ENCODE results near the gene TCF15.
A peak's percentile ranks its signal among the peaks of the same experiment; 100 is the strongest.

The TCF15 gene

DNA sequence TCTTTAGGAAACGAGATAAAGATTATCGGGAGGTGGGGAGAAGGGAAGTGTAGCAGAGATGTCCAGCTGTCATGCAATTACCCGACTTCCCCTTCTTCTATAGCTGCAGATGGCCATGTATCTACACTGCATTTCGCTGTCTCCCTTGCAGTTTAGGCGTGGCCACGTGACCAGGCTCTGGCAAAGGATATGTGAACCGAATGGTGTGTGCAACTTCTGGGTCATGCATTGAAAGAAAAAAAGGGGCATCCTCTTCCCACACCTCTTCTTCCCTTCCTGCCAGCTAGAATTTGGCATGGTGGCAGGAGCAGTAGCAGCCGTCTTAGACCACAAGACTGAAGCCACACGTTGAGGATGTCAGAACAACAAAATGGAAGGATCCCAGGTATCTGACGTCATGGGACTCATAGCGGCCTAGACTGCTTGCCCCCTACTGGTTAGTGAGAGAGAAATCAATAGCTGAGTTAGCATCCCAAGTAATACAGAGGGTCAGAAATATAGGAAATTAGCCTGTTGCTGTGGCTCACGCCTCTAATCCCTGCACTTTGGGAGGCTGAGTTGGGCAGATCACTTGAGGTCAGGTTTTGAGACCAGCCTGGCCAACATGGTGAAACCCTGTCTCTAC lies 32.8 kb downstream of the TCF15 start:
- no peak for TF ChIP-seq JUND (IDR thresholded peaks at IDR 0.05; ENCODE audit: low read depth)
- in situ Hi-C loops (cut with HindIII; ENCODE audit: low pct_unique_long_range_greater_than_20kb, low sequenced_read_pairs): no loop called here
- peak in 1 of 2 experiments; percentile 39 for DNase-seq (ENCODE audit: low read depth in 1 of 2, low spot score in 1 of 2)

DNA sequence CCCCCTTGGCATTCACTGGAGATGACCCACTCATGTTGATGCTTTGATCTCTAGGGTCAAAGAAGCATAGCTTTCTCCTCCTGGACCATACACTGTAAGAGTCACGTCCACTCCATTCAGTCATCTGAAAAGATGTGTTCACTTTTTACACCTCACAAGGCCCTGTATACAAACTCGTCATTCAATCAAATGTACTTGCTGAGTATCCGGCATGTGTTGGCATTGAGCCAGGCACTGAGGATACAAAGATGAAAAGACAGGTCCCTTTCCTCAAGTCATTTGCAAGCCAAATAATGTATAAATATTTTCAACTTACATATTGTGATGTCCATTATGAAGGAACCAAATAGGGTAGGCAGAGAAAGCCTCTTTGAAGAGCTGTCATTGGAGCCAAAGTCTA lies 34.0 kb downstream of the TCF15 start:
- in situ Hi-C loops (cut with HindIII; ENCODE audit: low pct_unique_long_range_greater_than_20kb, low sequenced_read_pairs): no loop called here
- no peak for TF ChIP-seq JUND (IDR thresholded peaks at IDR 0.05; ENCODE audit: low read depth)
- DNase-seq (ENCODE audit: low read depth in 1 of 2, low spot score in 1 of 2): no peak

DNA sequence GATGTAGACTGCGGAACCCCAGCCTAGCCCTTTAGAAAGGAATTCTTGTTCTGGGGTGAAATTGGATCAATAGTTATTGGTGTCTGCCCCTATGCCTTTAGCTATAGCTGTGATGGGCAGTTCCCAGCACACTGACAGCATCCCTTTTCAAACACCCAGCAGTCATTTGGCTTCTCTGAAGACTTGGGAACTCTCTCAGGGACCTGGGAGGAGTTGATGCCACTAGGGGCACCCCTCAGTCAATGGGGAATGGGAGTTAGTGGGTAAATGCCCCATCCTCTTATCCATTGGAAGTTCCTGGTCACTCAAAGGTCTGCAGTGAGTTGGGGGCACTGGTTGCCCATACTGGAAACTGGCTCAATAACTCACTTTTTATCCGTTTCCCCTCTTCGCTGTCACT lies 34.9 kb downstream of the TCF15 start:
- TF ChIP-seq JUND (IDR thresholded peaks at IDR 0.05; ENCODE audit: low read depth): no peak
- in situ Hi-C loops (cut with HindIII; ENCODE audit: low pct_unique_long_range_greater_than_20kb, low sequenced_read_pairs): no loop called here
- no peak for DNase-seq (ENCODE audit: low read depth in 1 of 2, low spot score in 1 of 2)

DNA sequence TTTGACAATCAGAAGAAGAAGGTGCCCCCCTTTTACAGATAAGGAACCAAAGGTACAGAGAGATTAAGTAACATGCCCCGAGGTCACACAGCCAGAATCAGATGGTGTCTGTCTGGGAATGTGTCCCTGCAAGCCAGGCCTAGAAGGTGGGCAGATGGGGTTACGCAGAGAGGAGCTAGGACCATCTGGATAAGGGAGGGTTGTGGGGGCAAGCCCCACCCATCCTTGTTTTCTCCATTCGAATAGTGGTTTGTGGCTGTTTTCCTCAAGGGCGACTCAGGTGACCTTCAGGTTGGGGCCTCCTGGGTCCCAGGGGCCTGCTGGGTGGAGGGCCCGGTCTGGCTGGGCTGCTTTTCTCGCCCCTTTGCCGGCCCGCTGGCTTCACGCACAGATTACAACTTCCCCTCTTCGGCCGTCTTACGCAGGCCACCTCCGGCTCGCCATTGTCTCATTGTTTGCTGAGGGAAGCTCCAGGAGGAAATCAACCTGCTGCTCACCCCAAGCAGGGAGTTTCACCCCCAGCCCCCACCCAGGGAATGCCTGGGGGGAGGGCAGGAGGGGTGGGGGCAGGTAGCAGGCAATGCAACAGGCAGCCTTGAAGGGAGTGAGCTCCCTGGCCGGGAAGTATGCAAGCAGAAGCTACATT lies 35.7 kb downstream of the TCF15 start:
- DNase-seq (ENCODE audit: low read depth in 1 of 2, low spot score in 1 of 2): no peak
- TF ChIP-seq JUND (IDR thresholded peaks at IDR 0.05; ENCODE audit: low read depth): no peak
- in situ Hi-C loops (cut with HindIII; ENCODE audit: low pct_unique_long_range_greater_than_20kb, low sequenced_read_pairs): no loop called here

DNA sequence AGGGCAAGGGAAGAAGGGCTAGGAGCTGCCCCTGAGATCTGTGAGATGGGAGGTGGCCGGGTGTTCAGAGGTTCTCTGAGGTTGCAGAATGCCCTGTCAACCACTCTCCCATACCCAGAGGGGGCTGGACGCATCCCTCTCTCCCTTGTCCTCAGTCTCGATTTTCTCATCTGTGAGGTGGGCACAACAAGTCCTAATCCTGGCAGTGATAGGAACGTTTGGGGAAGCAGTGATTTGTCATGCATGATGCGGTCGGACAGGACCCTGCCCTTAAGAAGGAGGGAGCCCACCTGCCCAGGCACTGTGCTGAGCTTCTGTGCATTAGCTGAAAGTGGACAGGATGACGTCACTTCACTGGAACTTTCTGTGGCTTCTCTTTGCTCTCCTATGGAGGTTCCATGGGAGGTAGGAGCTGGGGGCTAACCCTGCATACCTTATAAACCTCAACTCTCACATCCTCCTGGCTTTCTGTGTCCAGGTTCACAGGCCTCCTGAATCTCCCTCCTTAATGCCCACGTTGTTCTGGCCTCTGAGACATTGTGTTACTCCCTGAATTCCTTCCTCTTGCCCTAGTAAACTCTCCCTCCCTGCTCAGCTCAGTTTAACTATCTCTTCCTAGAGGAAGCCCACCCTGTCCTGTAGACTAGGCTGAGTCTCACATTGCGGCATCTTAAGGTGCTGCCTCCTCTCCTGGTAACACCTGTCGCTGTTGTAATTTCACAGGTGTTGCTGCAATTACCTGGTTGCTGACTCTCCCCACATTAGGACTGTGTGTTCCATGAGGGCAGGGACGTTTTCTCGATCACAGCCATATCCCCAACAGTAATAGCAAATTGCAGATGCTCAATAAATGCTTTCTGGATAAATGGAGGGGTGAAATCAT lies 36.5 kb downstream of the TCF15 start:
- DNase-seq (ENCODE audit: low read depth in 1 of 2, low spot score in 1 of 2): no peak
- in situ Hi-C loops (cut with HindIII; ENCODE audit: low pct_unique_long_range_greater_than_20kb, low sequenced_read_pairs): no loop called here
- TF ChIP-seq JUND (IDR thresholded peaks at IDR 0.05; ENCODE audit: low read depth): no peak

DNA sequence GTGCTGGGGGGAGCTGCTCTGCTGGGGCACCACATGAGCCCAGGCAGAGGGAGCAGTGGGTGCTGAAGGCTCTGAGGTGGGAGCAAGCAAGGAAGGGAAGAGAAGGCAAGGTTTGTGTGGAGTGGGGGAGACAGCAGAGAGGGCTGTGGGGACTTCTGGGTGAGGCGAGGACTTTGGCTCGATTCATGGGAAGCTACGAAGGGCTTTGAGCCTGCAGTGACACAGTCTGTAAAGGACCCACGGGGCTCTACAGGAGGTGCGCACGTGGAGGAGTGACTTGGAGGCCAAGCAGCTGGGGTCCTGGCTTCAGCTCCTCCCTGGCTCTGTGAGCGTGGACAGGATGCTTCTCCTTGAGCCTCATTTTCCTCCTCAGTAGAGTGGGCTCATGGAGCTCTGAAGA lies 37.4 kb downstream of the TCF15 start:
- in situ Hi-C loops (cut with HindIII; ENCODE audit: low pct_unique_long_range_greater_than_20kb, low sequenced_read_pairs): no loop called here
- DNase-seq (ENCODE audit: low read depth in 1 of 2, low spot score in 1 of 2): no peak
- no peak for TF ChIP-seq JUND (IDR thresholded peaks at IDR 0.05; ENCODE audit: low read depth)

DNA sequence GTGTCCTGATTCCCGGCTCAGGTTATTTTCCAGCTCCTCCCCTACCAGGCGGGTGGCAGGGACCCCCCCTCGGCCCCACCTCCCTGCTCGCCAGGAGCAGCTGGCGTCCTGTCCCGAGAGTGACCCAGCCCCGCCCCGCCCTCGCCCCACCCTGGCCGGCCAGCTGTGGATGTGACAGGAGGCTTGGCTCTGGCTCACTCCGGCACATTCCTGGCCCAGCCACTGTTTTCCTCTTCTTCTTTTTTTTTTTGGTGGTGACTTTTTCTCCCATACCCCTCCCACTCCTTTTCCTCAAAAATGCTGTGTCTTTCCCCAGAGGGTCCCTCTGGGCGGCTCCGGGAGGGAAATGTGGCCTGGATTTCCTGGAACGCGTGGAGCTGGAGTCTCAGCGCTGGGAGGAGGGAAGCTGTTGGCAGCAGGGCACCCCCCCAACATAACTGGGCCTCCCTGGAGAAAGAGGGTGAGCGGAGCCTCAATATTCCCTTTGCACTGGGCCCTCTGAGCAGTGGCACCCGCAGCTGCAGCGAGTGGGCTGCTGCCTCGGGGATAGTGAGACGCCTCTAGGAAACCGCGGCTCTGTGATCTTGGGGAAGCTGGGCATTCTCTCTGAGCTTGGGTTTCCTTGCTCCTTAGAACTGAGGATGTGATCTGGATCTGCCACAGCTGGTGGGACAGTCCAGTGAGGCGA lies 38.2 kb downstream of the TCF15 start:
- in situ Hi-C loops (cut with HindIII; ENCODE audit: low pct_unique_long_range_greater_than_20kb, low sequenced_read_pairs): no loop called here
- no peak for DNase-seq (ENCODE audit: low read depth in 1 of 2, low spot score in 1 of 2)
- TF ChIP-seq JUND (IDR thresholded peaks at IDR 0.05; ENCODE audit: low read depth): no peak

DNA sequence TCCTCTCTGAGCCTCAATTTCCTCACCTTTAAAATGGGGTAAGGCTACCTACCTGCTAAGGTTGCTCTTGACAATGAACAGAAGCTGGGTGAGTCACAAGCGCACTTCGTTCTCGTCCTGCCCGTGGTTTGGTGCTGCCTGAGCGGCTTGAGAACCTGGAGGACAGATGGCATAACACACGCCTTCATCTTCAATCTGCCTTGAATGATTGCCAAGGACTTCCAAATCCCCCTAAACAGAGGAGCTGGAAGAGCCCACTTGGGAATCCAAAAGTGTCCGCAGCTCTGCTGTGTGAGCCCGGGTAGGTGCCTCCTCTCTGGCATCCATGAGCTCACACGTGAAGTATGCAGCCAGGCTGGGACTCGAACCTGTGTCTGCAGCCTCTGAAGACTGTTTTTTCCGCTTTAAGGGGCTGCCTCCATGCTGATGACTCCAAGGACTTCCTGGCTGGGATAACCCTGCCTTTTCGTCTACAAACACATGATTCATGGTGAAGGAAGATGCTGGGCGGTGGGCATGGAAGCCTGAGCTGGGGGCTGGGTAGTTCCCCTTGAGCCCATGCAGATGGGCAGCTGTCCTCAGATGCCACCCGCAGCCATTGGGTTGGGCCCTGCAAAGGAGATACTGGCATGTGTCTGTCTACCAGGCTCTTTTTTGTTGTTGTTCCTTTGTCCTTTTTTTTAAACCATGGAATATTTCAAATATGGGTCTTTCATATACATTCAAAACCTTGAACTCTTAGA lies 41.3 kb downstream of the TCF15 start:
- in situ Hi-C loops (cut with HindIII; ENCODE audit: low pct_unique_long_range_greater_than_20kb, low sequenced_read_pairs): no loop called here
- TF ChIP-seq JUND (IDR thresholded peaks at IDR 0.05; ENCODE audit: low read depth): no peak
- no peak for DNase-seq (ENCODE audit: low read depth in 1 of 2, low spot score in 1 of 2)

DNA sequence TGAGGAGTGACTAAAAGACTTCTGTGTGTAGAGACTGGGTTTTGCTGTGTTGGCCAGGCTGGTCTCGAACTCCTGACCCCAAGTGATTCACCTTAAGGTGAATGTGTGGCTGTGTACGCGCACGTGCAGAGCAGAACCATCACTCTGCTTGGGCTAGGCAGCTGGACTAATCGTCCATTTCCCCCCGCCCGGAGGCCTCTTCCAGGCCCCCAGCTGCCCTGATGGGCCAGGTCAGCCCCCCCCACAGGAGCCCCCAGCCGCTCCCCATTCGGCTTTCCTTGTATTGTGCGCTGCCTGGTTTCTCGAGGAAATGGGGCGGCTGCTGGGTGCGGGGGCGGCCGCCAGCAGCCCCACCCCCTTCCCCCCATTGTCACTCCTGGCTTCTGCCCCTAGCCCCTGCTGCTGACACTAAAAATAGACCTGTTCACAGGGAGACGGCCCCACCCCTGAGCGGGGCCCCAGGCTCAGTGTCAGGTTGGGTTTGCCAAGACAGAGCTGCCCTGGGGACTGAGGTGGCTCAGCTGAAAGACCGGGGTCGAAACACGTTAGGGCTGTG lies 41.9 kb downstream of the TCF15 start:
- DNase-seq (ENCODE audit: low read depth in 1 of 2, low spot score in 1 of 2): no peak
- in situ Hi-C loops (cut with HindIII; ENCODE audit: low pct_unique_long_range_greater_than_20kb, low sequenced_read_pairs): no loop called here
- no peak for TF ChIP-seq JUND (IDR thresholded peaks at IDR 0.05; ENCODE audit: low read depth)

DNA sequence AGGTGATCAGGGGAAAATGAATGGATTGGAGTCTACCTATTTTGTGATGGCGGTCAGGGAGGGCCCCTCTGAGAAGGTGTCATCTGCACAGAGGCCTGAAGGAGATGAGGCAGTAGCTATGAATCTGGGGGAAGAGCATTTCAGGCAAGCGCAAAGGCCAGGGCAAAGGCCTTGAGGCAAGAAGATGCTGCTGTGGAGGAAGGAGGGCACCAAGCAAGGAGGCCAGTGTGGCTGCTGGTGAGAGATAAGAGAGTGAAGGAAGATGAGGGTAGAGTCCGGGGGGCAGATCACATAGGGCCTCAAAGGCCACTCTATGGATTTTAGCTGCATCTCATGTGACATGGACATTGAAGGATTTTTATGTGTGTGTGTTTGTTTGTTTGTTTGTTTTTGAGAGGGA lies 45.9 kb downstream of the TCF15 start:
- no peak for TF ChIP-seq JUND (IDR thresholded peaks at IDR 0.05; ENCODE audit: low read depth)
- DNase-seq (ENCODE audit: low read depth in 1 of 2, low spot score in 1 of 2): no peak
- in situ Hi-C loops (cut with HindIII; ENCODE audit: low pct_unique_long_range_greater_than_20kb, low sequenced_read_pairs): no loop called here

DNA sequence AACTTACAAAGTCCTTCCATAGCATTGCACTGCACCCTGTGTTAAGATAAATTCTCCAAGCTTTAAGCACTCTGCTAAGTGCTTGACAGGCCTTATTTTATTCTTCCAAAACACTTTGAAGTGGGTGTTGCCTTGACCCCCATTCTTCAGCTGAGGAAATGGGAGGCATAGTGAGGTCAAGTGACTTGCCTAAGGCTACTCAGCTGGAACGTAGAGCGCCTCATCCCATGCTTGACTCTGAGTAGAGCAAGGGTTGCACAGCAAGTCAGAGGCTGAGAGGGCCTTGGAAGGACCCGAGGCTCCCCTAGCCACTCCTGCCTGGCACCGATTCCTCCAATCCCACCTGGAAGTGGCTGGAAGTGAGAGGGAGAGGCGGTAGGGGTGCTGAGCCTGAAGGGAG lies 46.9 kb downstream of the TCF15 start:
- in situ Hi-C loops (cut with HindIII; ENCODE audit: low pct_unique_long_range_greater_than_20kb, low sequenced_read_pairs): no loop called here
- no peak for TF ChIP-seq JUND (IDR thresholded peaks at IDR 0.05; ENCODE audit: low read depth)
- DNase-seq (ENCODE audit: low read depth in 1 of 2, low spot score in 1 of 2): no peak
